ENCODE results near the gene NCL. TPM values are rescaled to one million over a fixed set of nuclear protein-coding genes. Genes with fewer than 3 reads are reported as not detected.

NCL gene
- total RNA-seq, 1 donor from 2014 or later, result 136 TPM

GRCh38 chr2:231502596-231502995 lies 38.3 kb upstream of the NCL start:
- H3K9me3 ChIP-seq, result no peaks in the 10 kb centered on the region
- no peaks in the 10 kb centered on the region for H3K4me1 ChIP-seq
- DNase-seq (ENCODE audit: low spot score in 2 of 2), result no peak
- H3K27me3 ChIP-seq, result no peaks in the 10 kb centered on the region
- H3K4me3 ChIP-seq, result no peak overlapping the region
- H3K27ac ChIP-seq, result no peak overlapping the region
- intact Hi-C loops (cut with DNase I), result no loop called here
- no peaks in the 10 kb centered on the region for H3K36me3 ChIP-seq
- TF ChIP-seq CTCF (IDR thresholded peaks at IDR 0.05), result no peak

- Histone ChIP-seq H3K4me3 (no peak overlapping the region), H3K27ac (no peak overlapping the region), H3K9me3 (no peaks in the 10 kb centered on the region), H3K4me1 (no peaks in the 10 kb centered on the region), H3K27me3 (no peaks in the 10 kb centered on the region), H3K36me3 (no peaks in the 10 kb centered on the region)
- no peak for DNase-seq (ENCODE audit: low spot score in 2 of 2)
- intact Hi-C loops (cut with DNase I), result no loop called here
- TF ChIP-seq CTCF (IDR thresholded peaks at IDR 0.05), result no peak
Observed at GRCh38 chr2:231497651-231498050, 33.4 kb upstream of the NCL start.

- TF ChIP-seq CTCF (IDR thresholded peaks at IDR 0.05), result no peak
- Histone ChIP-seq H3K4me1 (no peaks in the 10 kb centered on the region), H3K27me3 (no peaks in the 10 kb centered on the region), H3K9me3 (no peaks in the 10 kb centered on the region), H3K4me3 (no peak overlapping the region), H3K27ac (no peak overlapping the region), H3K36me3 (no peaks in the 10 kb centered on the region)
- intact Hi-C loops (cut with DNase I), result no loop called here
- DNase-seq (ENCODE audit: low spot score in 2 of 2), result no peak
Observed at GRCh38 chr2:231494669-231495068, 30.4 kb upstream of the NCL start.

GRCh38 chr2:231490801-231491200 lies 26.5 kb upstream of the NCL start:
- Histone ChIP-seq H3K27ac (no peak overlapping the region), H3K4me3 (no peak overlapping the region), H3K9me3 (no peaks in the 10 kb centered on the region), H3K27me3 (no peaks in the 10 kb centered on the region), H3K4me1 (no peaks in the 10 kb centered on the region), H3K36me3 (no peaks in the 10 kb centered on the region)
- DNase-seq (ENCODE audit: low spot score in 2 of 2), result no peak
- TF ChIP-seq CTCF (IDR thresholded peaks at IDR 0.05), result no peak
- intact Hi-C loops (cut with DNase I), result no loop called here

GRCh38 chr2:231489990-231490389 lies 25.7 kb upstream of the NCL start:
- H3K4me1 ChIP-seq, result no peaks in the 10 kb centered on the region
- H3K4me3 ChIP-seq, result no peak overlapping the region
- no peak for DNase-seq (ENCODE audit: low spot score in 2 of 2)
- H3K27ac ChIP-seq, result no peak overlapping the region
- no peaks in the 10 kb centered on the region for H3K9me3 ChIP-seq
- H3K36me3 ChIP-seq, result no peaks in the 10 kb centered on the region
- peak in 2 of 3 experiments; percentile 18 to 29 for TF ChIP-seq CTCF (IDR thresholded peaks at IDR 0.05)
- H3K27me3 ChIP-seq, result no peaks in the 10 kb centered on the region
- intact Hi-C loops (cut with DNase I), result no loop called here

- H3K27ac ChIP-seq, result no peak overlapping the region
- DNase-seq (ENCODE audit: low spot score in 2 of 2), result no peak
- H3K27me3 ChIP-seq, result no peaks in the 10 kb centered on the region
- TF ChIP-seq CTCF (IDR thresholded peaks at IDR 0.05), result no peak
- H3K4me3 ChIP-seq, result no peak overlapping the region
- intact Hi-C loops (cut with DNase I), result no loop called here
- no peaks in the 10 kb centered on the region for H3K9me3 ChIP-seq
- no peaks in the 10 kb centered on the region for H3K4me1 ChIP-seq
- no peaks in the 10 kb centered on the region for H3K36me3 ChIP-seq
Observed at GRCh38 chr2:231488331-231488730, 24.0 kb upstream of the NCL start.

Measured in ascending aorta (tissue), 2 donors.